ENCODE data around the gene AKR1D1. TPM values are rescaled to one million over a fixed set of nuclear protein-coding genes. Genes with fewer than 3 reads are reported as not detected.
"Not testable (repeated sequence)": the region's sequence is repeated elsewhere in the genome, so short reads cannot be mapped to it uniquely, and the experiment has no call there.

AKR1D1 gene
- total and polyA plus RNA-seq, 2 of the 13 experiments (the other 11 are each of a cell fraction or from before 2014, with no cell fraction given) = 6.9 to 37.0 TPM

DNA sequence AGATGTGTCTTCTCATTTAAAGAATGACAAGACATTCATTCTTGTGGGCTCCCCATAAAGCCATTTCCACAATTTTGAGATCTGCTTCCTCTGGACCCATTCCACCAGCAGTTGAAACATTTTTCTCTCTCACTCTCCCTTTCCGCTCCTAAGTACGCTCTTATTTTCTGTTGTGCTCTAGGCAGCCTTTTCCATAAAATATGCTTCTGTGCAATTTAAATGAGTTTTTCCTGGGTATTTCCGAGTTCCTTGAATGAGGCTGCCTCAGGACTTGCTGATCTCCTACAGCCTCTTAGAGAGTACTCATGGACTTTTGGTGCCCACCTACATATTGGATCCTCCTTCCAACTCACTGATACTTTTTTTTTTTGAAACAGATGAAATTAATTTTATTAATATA is 23.6 kb upstream of the AKR1D1 start (continued):
- TF ChIP-seq, protein P1, sequence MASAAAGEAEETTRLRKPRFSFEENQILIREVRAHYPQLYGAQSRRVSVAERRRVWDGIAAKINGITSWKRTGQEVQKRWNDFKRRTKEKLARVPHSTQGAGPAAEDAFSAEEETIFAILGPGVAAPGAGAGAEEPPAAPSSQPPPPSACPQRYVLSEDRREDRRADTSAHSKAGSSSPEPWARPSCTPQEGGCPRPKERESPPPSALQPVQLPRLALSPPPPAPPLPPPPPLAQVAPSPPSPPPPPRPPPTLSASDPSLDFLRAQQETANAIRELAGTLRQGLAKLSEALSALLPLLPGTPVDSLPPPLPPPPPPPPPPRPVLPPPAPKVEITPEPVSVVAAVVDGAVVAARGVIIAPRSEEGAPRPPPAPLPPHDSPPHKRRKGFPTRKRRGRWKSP (CRISPR knock-in tag; IDR thresholded peaks at IDR 0.05) = no peak
- TF ChIP-seq ZNF30 (CRISPR knock-in tag; IDR thresholded peaks at IDR 0.05) = no peak

DNA sequence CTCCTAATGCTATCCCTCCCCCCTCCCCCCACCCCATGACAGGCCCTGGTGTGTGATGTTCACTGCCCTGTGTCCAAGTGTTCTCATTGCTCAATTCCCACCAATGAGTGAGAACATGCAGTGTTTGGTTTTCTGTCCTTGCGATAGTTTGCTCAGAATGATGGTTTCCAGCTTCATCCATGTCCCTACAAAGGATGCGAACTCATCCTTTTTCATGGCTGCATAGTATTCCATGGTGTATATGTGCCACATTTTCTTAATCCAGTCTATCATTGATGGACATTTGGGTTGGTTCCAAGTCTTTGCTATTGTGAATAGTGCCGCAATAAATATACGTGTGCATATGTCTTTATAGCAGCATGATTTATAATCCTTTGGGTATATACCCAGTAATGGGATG is 20.6 kb upstream of the AKR1D1 start:
- ATAC-seq; CTCF ChIA-PET (ENCODE audit: low intra/inter-chr PET ratio, low total read pairs); intact Hi-C loops (cut with micrococcal nuclease; ENCODE audit: unreplicated experiment); BruUV-seq (replicated peaks); POLR2A ChIA-PET; H3K36me3 ChIP-seq (replicated peaks in 1 of 2; ENCODE audit: control insufficient read depth in 1 of 2, insufficient read depth in 2 of 2, low read length in 2 of 2); DNase-seq (ENCODE audit: low spot score); H2AFZ ChIP-seq (ENCODE audit: low read length); FAIRE-seq; H3K4me2 ChIP-seq (ENCODE audit: low read depth, low read length); H3K27ac ChIP-seq (ENCODE audit: extremely low read length, insufficient read depth, low read length); H3K9ac ChIP-seq (ENCODE audit: insufficient read depth, low read depth, low read length); H3K27me3 ChIP-seq (ENCODE audit: control insufficient read depth in 1 of 2, insufficient read depth in 2 of 2, low read length in 2 of 2); H3K9me3 ChIP-seq (ENCODE audit: low read length); H3K79me2 ChIP-seq (ENCODE audit: insufficient read depth, low read length); H4K20me1 ChIP-seq (ENCODE audit: insufficient read depth, low read length); H3K4me3 ChIP-seq (replicated peaks in 1 of 3; ENCODE audit: insufficient read depth in 1 of 3, low read depth in 2 of 3, low read length in 3 of 3); in situ Hi-C loops (cut with HindIII; ENCODE audit: extremely low pct_ligation_motif_present, low pct_unique_long_range_greater_than_20kb): not testable (repeated sequence)
- WGBS (ENCODE audit: low lambda C conversion rate) = 96% methylated on average over 4 of the region's 4 CpGs
- H3K4me1 ChIP-seq (ENCODE audit: insufficient read depth, low read length) = peaks cover 18% of the 10 kb centered on the region

DNA sequence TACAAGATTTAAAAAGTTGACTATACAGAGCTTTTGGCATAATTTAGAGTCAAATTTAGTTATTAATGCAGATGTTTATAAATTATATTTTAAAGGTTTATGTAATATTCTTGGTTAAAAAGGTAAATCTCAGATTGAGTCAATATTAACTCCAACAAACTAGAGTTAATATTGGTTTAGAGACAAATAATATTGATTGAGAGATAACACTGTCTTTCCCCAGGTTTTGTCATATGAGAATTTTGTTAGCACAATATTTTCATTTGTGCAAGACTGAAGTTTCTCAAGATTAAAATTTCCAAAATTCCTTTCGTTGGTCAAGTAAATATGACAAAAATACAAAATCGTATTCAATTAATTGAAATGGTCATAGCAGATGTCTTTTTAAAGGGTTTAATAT is 12.9 kb upstream of the AKR1D1 start:
- H3K4me1 ChIP-seq (ENCODE audit: insufficient read depth, low read length) = peaks cover 87% of the 10 kb centered on the region
- intact Hi-C loops (cut with micrococcal nuclease; ENCODE audit: unreplicated experiment) = no loop called here
- no TSS peak for BruUV-seq (replicated peaks)
- in situ Hi-C loops (cut with HindIII; ENCODE audit: extremely low pct_ligation_motif_present, low pct_unique_long_range_greater_than_20kb) = no loop called here
- H3K9me3 ChIP-seq (ENCODE audit: low read length) = no peaks in the 10 kb centered on the region
- WGBS (ENCODE audit: low lambda C conversion rate) = 30% methylated on average over 2 of the region's 2 CpGs
- CTCF ChIA-PET (ENCODE audit: low intra/inter-chr PET ratio, low total read pairs) = no interaction called here
- H3K4me2 ChIP-seq (ENCODE audit: low read depth, low read length) = peak overlapping the region; percentile 24; the same call in 1 of the 2 replicates
- H3K4me3 ChIP-seq (replicated peaks in 1 of 3; ENCODE audit: insufficient read depth in 1 of 3, low read depth in 2 of 3, low read length in 3 of 3) = no peak overlapping the region
- H4K20me1 ChIP-seq (ENCODE audit: insufficient read depth, low read length) = no peaks in the 10 kb centered on the region
- no peak overlapping the region for H3K9ac ChIP-seq (ENCODE audit: insufficient read depth, low read depth, low read length)
- FAIRE-seq (no peak), ATAC-seq (no peak), DNase-seq (ENCODE audit: low spot score) (no peak)
- H2AFZ ChIP-seq (ENCODE audit: low read length) = no peak overlapping the region
- POLR2A ChIA-PET = no interaction called here
- H3K36me3 ChIP-seq (replicated peaks in 1 of 2; ENCODE audit: control insufficient read depth in 1 of 2, insufficient read depth in 2 of 2, low read length in 2 of 2) = no peaks in the 10 kb centered on the region
- no peak overlapping the region for H3K27ac ChIP-seq (ENCODE audit: extremely low read length, insufficient read depth, low read length)
- H3K79me2 ChIP-seq (ENCODE audit: insufficient read depth, low read length) = no peaks in the 10 kb centered on the region
- no peaks in the 10 kb centered on the region; a peak in 1 of 5 replicates for H3K27me3 ChIP-seq (ENCODE audit: control insufficient read depth in 1 of 2, insufficient read depth in 2 of 2, low read length in 2 of 2)
- TF ChIP-seq NFE2L2 (IDR thresholded peaks at IDR 0.05; ENCODE audit: low read length) = no peak
- no peak for TF ChIP-seq ZNF264 (CRISPR knock-in tag; IDR thresholded peaks at IDR 0.05)
- TF ChIP-seq, protein P2, sequence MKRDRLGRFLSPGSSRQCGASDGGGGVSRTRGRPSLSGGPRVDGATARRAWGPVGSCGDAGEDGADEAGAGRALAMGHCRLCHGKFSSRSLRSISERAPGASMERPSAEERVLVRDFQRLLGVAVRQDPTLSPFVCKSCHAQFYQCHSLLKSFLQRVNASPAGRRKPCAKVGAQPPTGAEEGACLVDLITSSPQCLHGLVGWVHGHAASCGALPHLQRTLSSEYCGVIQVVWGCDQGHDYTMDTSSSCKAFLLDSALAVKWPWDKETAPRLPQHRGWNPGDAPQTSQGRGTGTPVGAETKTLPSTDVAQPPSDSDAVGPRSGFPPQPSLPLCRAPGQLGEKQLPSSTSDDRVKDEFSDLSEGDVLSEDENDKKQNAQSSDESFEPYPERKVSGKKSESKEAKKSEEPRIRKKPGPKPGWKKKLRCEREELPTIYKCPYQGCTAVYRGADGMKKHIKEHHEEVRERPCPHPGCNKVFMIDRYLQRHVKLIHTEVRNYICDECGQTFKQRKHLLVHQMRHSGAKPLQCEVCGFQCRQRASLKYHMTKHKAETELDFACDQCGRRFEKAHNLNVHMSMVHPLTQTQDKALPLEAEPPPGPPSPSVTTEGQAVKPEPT (CRISPR knock-in tag; IDR thresholded peaks at IDR 0.05; ENCODE audit: low read depth) = no peak
- no peak for TF ChIP-seq ETV5 (CRISPR knock-in tag; IDR thresholded peaks at IDR 0.05; ENCODE audit: borderline replicate concordance)
- TF ChIP-seq RXRB (CRISPR knock-in tag; IDR thresholded peaks at IDR 0.05; ENCODE audit: borderline replicate concordance) = peak; percentile 48; the same call in 1 of the 2 replicates
- TF ChIP-seq, protein P3, sequence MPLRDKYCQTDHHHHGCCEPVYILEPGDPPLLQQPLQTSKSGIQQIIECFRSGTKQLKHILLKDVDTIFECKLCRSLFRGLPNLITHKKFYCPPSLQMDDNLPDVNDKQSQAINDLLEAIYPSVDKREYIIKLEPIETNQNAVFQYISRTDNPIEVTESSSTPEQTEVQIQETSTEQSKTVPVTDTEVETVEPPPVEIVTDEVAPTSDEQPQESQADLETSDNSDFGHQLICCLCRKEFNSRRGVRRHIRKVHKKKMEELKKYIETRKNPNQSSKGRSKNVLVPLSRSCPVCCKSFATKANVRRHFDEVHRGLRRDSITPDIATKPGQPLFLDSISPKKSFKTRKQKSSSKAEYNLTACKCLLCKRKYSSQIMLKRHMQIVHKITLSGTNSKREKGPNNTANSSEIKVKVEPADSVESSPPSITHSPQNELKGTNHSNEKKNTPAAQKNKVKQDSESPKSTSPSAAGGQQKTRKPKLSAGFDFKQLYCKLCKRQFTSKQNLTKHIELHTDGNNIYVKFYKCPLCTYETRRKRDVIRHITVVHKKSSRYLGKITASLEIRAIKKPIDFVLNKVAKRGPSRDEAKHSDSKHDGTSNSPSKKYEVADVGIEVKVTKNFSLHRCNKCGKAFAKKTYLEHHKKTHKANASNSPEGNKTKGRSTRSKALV (CRISPR knock-in tag; IDR thresholded peaks at IDR 0.05) = no peak
- no peak for TF ChIP-seq MAF1 (CRISPR knock-in tag; IDR thresholded peaks at IDR 0.05; ENCODE audit: borderline replicate concordance)

Measured in HepG2 (cell line).